Sigmoid colon (tissue), 4 donors: ENCODE measurements around the gene TMEM41B.

Experiments used
- CTCF ChIP-seq, 4 experiments: fragments of 450-650 bp in 3 of 4; fragments of 200-600 bp in 1 of 4; IDR thresholded peaks; one replicate each; pipeline ENCODE4 v1.5.1; 2016 to 2019; ENCODE audit warnings: antibody characterized with exemption in 4 of 4, mild to moderate bottlenecking in 3 of 4, moderate library complexity in 2 of 4
- EP300 ChIP-seq, 4 donors: sonication (generic); formaldehyde crosslinking; IDR thresholded peaks; one replicate each; pipeline ENCODE4 v1.6.1; 2017; ENCODE audit warnings: antibody characterized with exemption in 4 of 4
- POLR2A ChIP-seq, 2 donors: fragments of 450-650 bp; IDR thresholded peaks; one replicate each; pipeline ENCODE4 v1.6.1; 2016; ENCODE audit warnings: antibody characterized with exemption in 2 of 2, mild to moderate bottlenecking in 2 of 2, moderate library complexity in 2 of 2
- POLR2AphosphoS5 ChIP-seq, 4 donors: sonication (generic); formaldehyde crosslinking; IDR thresholded peaks; one replicate each; pipeline ENCODE4 v1.6.1; 2017; ENCODE audit warnings: antibody characterized with exemption in 4 of 4

GRCh38 chr11:9267680-9268079 lies 46.7 kb downstream of the TMEM41B start:
- TF ChIP-seq CTCF (IDR thresholded peaks at IDR 0.05) (no peak), EP300 (IDR thresholded peaks at IDR 0.05) (no peak), POLR2A (IDR thresholded peaks at IDR 0.05) (no peak), POLR2AphosphoS5 (IDR thresholded peaks at IDR 0.05) (no peak)
